Epidermal melanocyte (primary cell): ENCODE results near the gene C7orf25.
"Not testable (repeated sequence)": the region's sequence is repeated elsewhere in the genome, so short reads cannot be mapped to it uniquely, and the experiment has no call there.

Experiments
- DNase-seq: peaks from one replicate; pipeline ENCODE4 v3.0.0; 2011; ENCODE audit warnings: low spot score; ENCODE audit not compliant: insufficient read length

C7orf25 gene

GRCh38 chr7:42929449-42929848, 17.6 kb upstream of the C7orf25 start:
- no peak for DNase-seq

DNA sequence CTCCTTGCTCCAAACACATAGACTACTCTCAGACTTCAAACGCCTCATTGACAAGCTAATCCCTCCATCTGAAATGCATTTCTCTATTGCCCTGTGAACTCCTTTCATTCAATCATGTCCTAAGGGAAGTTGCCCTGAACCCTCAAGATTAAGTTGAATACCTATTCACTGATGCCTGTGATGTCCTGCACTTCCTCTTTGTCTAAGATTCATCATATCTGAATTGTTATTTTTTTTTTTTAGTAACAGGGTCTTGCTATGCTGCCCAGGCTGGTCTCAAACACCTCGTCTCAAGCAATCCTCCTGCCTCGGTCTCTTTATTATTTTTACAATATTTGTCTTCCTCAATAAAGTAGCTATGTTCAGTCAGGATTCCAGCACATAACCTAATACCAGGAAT, 16.9 kb upstream of the C7orf25 start:
- DNase-seq: no peak

DNA sequence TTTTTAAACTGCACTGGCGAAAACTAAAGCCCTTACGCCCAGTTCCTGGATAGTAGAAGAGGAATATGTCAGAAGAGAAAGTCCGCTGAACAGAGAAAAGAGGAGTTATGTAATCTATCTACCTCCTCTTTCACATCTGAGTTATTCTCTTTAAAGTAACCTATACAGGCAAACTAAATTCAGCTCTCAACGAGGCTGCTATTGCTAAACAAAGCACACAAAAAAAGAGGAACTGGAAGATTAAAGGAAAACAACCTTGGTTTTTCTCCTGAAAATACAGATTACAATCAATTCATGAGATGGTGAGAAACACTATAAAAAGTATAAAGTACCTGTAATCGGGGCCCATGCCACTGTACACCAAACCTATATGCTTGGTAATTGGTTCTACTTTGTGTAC, 14.3 kb upstream of the C7orf25 start:
- DNase-seq: no peak

- DNase-seq: no peak
Measured at GRCh38 chr7:42925630-42926029, 13.8 kb upstream of the C7orf25 start.

GRCh38 chr7:42924223-42924838, 12.5 kb upstream of the C7orf25 start:
- no peak for DNase-seq

GRCh38 chr7:42922017-42922753, 10.3 kb upstream of the C7orf25 start:
- DNase-seq: no peak

DNA sequence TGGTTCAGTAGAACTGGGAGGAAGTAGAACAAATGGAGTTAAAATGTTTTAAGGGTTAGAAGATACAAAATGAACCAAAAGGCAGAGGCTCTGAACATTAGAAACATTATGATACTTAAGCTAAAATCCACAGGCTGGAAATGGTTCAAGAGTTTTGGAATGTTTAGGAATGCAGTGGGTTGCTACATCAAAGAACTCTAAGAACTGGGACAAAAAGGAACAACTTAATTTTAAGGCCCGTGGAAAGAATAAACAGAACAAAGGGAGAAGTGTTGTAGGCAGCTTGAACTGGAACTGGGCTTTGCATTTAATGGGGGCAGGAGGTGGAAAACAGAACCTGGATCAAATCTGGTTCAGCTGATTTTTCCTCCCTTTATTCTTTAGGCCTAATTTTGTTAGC, 3.5 kb upstream of the C7orf25 start:
- DNase-seq: no peak

DNA sequence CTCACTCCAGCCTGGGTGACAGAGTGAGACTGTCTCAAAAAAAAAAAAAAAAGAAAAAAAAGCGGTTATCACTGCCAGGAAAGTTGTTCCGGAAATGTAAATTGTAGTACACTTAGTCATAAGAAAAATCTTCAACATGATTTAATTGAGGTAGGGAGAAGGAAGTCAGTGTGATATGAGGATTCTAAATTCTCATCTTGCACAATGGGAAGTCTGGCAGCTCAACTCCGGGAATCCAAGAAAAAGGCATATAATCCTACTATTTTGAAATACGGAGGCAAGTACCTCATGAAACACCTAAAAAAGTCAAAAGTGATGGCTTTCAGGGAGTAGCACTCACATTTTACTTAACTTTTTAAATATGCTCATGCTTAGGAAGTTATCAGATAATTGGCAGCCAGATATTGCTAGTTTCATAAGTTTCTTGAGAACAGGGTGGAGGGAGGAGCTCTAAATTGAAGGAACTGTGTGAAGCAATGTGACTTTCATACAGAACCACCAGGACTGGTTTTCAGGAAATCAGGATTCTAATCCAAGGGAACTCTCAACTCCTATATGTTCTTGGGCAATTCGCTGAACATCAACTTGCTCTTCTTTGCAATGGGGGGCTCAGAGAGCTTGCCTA, 2.7 kb upstream of the C7orf25 start:
- no peak for DNase-seq

DNA sequence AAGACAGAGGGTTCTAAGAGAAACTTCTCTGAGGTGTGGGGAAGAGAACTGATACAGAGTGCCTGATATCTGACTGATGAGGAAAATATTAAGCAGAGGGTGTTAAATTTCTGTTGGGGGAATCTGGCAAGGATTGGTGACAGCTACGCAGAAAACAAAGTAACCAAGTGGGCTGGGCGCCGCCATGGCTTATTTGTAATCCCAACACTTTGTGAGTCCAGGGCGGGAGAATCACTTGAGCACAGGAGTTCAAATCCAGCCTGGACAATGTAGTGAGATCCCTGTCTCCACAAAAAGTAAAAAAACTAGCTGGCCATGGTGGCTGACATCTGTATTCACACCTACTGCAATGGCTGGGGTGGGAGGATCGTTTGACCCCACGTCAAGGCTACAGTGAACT, 2.1 kb upstream of the C7orf25 start:
- DNase-seq: no peak

- no peak for DNase-seq
Measured at GRCh38 chr7:42913591-42913990, 1.7 kb upstream of the C7orf25 start.

DNA sequence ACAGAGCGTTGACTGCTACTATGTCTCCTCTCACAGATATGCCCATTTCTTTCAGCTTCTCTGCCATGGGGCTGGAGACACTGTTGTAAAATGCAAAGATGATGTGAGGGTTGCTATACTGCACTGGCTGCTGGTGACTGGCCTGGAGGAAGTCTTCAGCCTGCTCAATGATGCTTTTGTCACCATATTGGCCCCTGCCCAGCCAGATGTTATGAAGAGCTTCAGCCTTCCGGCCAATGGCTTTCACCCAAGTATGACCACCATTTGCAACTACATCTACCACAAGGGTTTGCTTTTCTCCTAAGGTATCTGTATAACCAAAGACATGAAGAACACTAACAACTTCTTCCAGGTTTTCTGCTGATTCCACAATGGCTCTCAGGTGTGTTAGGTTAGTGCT, 1.6 kb downstream of the C7orf25 start:
- DNase-seq: no peak

DNA sequence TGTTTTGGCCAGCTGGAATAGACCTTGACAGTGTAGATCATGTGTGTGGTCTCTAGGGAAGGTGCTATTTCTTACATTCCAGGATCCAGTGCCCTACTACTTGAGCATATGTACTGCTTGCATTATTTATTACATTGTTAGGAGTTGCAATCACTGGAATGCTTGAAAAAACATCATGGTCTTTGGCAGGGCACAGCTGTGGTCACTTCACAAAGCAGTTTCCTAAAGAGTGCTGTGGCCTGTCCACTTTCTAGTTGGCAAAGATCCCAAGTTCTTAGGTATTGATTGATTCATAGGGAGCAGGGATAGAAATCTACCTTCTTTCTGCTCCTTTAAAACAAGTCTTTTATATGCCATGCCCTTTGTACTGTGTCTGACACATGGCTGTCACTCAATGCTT, 4.6 kb downstream of the C7orf25 start:
- DNase-seq: no peak

DNA sequence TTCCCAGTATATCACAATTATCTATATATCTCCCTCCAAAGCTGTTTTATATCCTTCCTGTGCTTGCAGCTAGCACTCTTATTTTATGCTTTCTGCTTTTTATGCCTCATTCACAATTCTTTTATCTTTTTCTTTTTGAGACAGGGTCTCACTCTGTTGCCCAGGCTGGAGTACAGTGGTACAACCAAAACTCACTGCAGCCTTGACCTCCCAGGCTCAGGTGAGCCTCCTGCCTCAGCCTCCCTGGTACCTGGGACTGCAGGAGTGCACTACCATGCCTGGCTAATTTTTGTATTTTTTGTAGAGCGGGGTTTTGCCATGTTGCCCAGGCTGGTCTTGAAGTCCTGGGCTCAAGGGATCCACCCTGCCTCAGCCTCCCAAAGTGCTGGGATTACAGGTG, 5.7 kb downstream of the C7orf25 start:
- DNase-seq: no peak

DNA sequence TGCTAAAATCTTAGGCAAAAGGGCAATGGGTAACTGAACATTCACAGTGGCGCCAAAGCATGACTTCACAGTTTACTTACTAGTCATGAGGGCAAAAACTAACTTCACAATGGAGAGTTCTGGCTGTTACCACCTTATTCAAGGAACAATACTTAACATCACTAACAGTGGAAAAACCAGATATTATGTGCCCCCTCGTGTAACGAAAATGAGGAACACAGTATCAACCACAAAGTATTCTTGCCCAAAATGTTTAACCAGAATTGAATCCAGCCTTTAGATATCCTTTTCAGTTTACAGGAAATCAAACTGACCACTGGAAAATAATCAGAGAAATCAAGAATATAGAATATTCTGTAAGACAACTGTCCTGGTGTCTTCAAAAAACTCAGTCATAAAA, 9.5 kb downstream of the C7orf25 start:
- no peak for DNase-seq

DNA sequence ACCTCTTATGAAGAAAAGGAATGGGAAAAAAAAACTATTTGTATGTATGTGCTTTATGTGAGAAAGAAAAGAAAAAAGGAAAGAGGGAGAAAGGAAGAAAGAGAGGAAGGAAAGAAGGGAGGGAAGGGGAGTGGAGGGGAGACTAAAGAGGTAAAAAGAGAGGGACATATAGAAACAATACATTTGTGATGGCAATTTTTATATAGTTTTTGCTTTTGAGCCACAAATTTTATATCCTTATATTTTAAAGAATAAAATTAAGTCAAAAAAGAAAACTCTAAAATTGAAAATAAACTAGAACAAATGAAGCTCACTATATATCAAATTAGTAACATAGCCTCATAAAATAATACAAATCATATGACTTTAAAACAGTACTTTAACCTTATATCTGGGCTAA, 11.0 kb downstream of the C7orf25 start:
- DNase-seq: no peak

GRCh38 chr7:42893346-42894240, 18.3 kb downstream of the C7orf25 start:
- no peak for DNase-seq

DNA sequence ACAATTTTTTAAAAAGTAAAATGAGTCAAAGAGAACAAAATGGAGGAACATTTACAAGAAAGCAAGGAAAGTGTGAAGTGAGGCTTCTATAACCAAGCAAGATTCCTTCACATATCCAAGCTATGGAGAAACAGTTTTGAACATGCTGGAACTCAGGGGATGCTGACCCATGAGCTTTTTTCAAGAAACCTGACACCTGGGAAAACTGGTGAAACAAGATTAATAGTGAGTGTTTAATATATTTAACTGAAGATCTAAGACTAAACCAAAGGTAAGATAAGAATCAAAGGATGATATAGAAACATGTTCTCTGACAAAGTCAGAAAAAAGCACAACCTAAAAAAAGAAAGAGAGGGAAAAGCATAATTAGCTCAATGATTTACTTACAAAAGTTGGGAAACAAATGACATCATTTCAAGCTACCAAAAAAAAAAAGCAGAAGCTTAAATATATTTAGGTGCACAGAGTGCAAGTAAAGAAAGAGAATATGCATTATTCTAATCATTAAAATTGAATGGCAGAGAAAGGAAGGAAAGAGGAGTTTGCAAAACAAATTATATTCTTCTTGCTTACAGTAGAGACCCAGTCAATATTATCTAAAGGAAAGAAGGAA, 24.9 kb downstream of the C7orf25 start:
- DNase-seq: no peak

DNA sequence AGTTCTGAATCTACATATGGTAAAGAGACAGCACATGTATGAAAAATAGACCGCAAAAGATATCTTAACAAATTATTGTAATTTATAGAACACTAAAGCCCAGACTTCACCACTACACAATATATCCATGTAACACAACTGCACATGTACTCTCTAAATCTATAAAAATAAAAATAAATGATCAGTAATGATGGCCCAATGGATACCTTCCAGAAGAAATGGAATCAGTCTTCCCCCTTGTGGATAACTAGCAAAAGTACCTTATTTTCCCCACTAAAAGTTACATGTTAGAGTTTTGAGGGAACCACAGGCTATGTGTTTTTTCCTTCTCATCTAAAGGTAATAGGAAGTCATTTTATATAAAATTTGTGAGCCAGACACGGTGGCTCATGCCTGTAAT, 25.7 kb downstream of the C7orf25 start:
- no peak for DNase-seq

DNA sequence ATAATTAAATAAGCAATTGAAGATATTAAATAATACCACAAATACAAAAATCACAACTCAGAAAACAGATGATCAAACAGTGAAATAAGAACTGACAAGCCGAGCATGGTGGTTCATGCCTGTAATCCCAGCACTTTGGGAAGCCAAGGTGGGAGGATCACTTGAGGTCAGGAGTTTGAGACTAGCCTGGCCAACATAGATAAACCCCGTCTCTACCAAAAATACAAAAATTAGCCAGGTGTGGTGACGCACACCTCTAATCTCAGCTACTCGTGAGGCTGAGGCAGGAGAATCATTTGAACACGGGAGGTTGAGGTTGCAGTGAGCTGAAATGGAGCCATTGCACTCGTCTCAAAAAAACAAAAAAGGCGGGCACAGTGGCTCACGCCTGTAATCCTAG, 26.7 kb downstream of the C7orf25 start:
- DNase-seq: not testable (repeated sequence)

DNA sequence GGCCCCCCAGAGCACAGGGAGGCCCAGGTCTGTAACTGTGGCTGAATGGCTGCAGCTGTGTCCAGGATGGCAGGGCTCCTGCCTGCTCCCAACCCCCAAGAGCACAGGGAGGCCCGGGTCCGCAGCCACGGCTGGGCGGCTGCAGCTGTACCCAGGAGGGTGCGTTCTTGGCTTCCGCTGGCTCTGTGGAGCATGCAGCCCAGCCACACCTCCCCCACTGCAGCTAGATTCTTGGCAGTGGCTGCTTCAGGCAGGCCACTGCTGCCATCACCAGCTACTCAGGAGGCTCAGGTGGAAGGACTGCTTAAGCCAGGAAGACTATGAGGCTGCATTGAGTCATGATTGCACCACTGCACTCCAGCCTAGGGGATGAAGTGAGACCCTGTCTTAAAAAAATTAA, 27.9 kb downstream of the C7orf25 start:
- no peak for DNase-seq

- no peak for DNase-seq
Measured at GRCh38 chr7:42880392-42880791, 31.5 kb downstream of the C7orf25 start.
